Posterior vena cava (tissue), 2 donors: ENCODE results near the gene RNF152. TPM values are rescaled to one million over a fixed set of nuclear protein-coding genes. Genes with fewer than 3 reads are reported as not detected.
"Not testable (repeated sequence)": the region's sequence is repeated elsewhere in the genome, so short reads cannot be mapped to it uniquely, and the experiment has no call there.

Experiments
- DNase-seq: peaks from one replicate; pipeline ENCODE4 v3.0.0-alpha.2; 2020; ENCODE audit warnings: low spot score
- intact Hi-C, 2 donors: fragments of 100-400 bp; cut with DNase I; formaldehyde crosslinking; loops; one replicate each; pipeline versions ENCODE4 v1.14.1 to v1.14.2; 2022 to 2023
- total RNA-seq, 2 donors: library from RNA; stranded (reverse); fragmentation: NEBNext Ultra II Directional; extraction: Animal tissue kit (Norgen Biotek cat#: 25700); gene quantifications; one replicate each; pipeline ENCODE4 v1.2.1, GENCODE V29; 2021
- donor health status: DM: yes; HTN: yes; CAD: no.
- donor health status: DM: yes; HTN: yes; CAD: no.

Gene RNF152
- total RNA-seq, 2 donors from 2014 or later, result 13.5 to 17.3 TPM

GRCh38 chr18:61776201-61776600, 116.6 kb downstream of the RNF152 start:
- intact Hi-C loops, DNase-seq: not testable (repeated sequence)

- intact Hi-C loops, result no loop called here
- no peak for DNase-seq
Measured at GRCh38 chr18:61774846-61775245, 118.0 kb downstream of the RNF152 start.

- no peak for DNase-seq
- intact Hi-C loops, result no loop called here
Measured at GRCh38 chr18:61772293-61772848, 120.4 kb downstream of the RNF152 start.

- intact Hi-C loops, result no loop called here
- DNase-seq, result no peak
Measured at GRCh38 chr18:61771861-61772260, 120.9 kb downstream of the RNF152 start.

- intact Hi-C loops, result no loop called here
- no peak for DNase-seq
Measured at GRCh38 chr18:61770279-61770678, 122.5 kb downstream of the RNF152 start.

- DNase-seq, result no peak
- intact Hi-C loops, result no loop called here
Measured at GRCh38 chr18:61766266-61766884, 126.4 kb downstream of the RNF152 start.

GRCh38 chr18:61765097-61765496, 127.7 kb downstream of the RNF152 start:
- intact Hi-C loops, result no loop called here
- DNase-seq, result no peak

GRCh38 chr18:61764381-61764780, 128.4 kb downstream of the RNF152 start:
- DNase-seq, result no peak
- intact Hi-C loops, result no loop called here

- intact Hi-C loops, result no loop called here
- DNase-seq, result no peak
Measured at GRCh38 chr18:61761875-61762274, 130.9 kb downstream of the RNF152 start.
